ENCODE measurements around the gene SPATA19.

- TF ChIP-seq CTCF (conservative IDR thresholded peaks at IDR 0.05 in 1 of 2, IDR thresholded peaks at IDR 0.05 in 1 of 2; ENCODE audit: extremely low read depth in 1 of 2, insufficient read depth in 1 of 2, low read depth in 1 of 2, low read length in 2 of 2) = no peak
- no peak for TF ChIP-seq EZH2 (IDR thresholded peaks at IDR 0.05; ENCODE audit: borderline replicate concordance, low read length)
Measured at GRCh38 chr11:133795088-133795487, 50.2 kb downstream of the SPATA19 start.
